GM10266 (cell line): ENCODE data around the gene ERCC1.
A peak's percentile ranks its signal among the peaks of the same experiment; 100 is the strongest.

Experiments used
- DNase-seq: peaks from one replicate; pipeline ENCODE4 v3.0.0; 2012; ENCODE audit errors: extremely low spot score
- CTCF ChIP-seq: IDR thresholded peaks from 2 replicates; pipeline ENCODE4 v1.5.1; 2012; ENCODE audit warnings: mild to moderate bottlenecking, low read depth; ENCODE audit not compliant: control insufficient read depth, insufficient read depth; ENCODE audit errors: missing control alignments

Gene ERCC1

DNA sequence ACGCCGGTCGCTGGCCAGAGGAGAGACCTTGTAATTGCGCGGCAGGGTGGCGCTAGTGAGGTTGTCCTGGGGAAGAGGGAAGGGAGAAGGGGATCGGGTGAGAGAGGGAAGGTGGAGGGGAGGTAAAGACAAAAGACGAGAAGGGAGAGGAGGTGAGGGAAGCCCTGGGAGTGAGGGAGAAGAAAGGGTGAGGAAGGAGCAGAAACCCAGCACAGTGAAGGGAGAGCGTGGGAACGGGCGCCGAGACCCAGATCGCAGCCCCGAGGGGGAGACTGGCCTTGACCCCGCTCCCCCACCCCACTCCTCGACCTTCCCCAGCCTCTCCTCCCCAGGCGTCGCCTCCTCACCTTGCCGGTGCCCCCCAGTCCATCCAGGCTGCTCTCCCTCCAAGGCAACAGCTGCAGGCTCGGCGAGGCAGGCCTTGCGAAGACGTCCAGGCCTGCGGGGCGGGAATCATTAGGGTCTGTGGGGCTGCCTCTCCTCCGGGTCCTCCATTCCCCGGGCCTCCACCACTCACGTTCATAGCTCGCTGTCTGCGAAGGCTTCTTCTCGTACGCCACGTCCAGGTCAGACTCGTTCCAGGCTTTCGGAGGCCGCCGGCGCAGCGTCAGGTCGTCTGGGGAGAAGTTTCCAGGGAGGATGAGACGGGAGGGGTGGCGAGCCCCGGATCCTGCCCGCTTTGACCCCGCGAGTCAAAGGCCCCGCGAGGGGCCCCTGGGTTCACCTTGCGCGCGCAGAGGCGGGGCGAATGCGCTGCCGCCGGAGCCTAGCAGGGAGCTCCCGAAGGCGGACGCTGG is 27.7 kb downstream of the ERCC1 start:
- peak; percentile 15 for TF ChIP-seq CTCF
- no peak for DNase-seq

DNA sequence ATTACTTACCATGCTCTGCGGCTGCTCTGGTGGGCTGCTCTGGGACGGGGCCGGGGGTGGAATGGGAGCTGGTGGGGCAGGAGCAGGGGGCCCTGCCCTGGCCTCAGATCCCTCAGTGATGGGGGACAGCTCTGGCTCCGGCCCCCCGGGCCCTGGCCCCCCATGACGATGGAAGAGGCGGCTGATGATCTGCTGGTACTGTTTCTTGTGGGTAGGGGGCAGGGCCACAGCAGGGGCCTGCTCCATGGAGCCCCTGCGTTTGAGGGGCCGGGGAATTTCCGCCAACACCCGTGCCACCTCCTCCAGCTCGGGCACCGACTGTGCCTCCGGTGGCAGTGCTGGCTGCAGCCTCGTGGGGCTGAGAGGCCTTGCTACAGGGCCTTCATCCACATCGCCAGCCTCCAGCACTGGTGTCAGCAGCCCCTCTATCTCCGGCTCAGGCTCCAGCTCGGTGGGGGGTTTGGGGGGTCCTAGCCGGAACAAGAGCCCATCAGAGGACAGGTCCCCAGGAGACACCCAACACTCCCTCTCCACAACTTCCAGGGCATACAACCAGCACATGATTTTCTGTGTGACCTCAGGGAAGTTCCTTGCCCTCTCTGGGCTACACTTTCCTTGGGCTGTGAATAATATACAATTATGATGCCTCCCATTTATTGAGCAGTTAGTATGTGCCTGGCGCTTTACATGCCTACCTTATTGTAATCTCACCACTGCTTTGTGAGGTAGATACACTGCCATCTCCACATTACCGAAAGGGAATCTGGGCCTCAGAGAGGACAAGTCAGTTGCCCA is 31.6 kb downstream of the ERCC1 start:
- no peak for TF ChIP-seq CTCF
- DNase-seq = peak; percentile 5

- TF ChIP-seq CTCF = no peak
- DNase-seq = peak; percentile 44
Measured at GRCh38 chr19:45391346-45391745, 32.4 kb downstream of the ERCC1 start.

GRCh38 chr19:45385392-45386221 is 38.1 kb downstream of the ERCC1 start:
- TF ChIP-seq CTCF = no peak
- DNase-seq = no peak

- DNase-seq = no peak
- TF ChIP-seq CTCF = no peak
Measured at GRCh38 chr19:45382426-45382825, 41.3 kb downstream of the ERCC1 start.

- DNase-seq = no peak
- TF ChIP-seq CTCF = no peak
Measured at GRCh38 chr19:45380107-45380506, 43.6 kb downstream of the ERCC1 start.
